GM10266 (cell line): ENCODE measurements around the gene ICAM1.
"Not testable (repeated sequence)": the region's sequence is repeated elsewhere in the genome, so short reads cannot be mapped to it uniquely, and the experiment has no call there.

Experiments used
- DNase-seq: peaks from one replicate; pipeline ENCODE4 v3.0.0; 2012; ENCODE audit errors: extremely low spot score
- TF ChIP-seq, protein P1 (sequence below): IDR thresholded peaks from 2 replicates; pipeline ENCODE4 v1.5.1; 2012; ENCODE audit warnings: mild to moderate bottlenecking, low read depth; ENCODE audit not compliant: control insufficient read depth, insufficient read depth; ENCODE audit errors: missing control alignments

The ICAM1 gene

DNA sequence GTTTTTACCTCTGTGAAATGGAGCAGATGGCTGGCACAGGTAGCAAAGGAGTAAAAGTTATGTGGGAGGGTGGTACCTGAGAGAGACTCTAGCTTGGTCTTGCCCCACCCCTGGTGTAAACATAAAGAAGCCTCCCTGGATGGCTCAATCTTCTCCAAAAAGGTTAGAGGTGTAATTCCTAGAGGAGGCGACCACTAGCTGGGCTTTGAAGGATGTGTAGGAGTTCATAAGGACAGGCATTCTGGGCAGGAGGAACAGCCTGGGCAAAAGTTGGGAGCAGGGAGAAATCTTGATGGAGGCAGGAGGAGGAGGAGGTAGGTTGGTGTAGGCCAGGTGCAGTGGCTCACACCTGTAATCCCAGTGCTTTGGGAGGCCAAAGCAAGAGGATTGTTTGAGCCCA lies 8.0 kb downstream of the ICAM1 start:
- TF ChIP-seq, protein P1, sequence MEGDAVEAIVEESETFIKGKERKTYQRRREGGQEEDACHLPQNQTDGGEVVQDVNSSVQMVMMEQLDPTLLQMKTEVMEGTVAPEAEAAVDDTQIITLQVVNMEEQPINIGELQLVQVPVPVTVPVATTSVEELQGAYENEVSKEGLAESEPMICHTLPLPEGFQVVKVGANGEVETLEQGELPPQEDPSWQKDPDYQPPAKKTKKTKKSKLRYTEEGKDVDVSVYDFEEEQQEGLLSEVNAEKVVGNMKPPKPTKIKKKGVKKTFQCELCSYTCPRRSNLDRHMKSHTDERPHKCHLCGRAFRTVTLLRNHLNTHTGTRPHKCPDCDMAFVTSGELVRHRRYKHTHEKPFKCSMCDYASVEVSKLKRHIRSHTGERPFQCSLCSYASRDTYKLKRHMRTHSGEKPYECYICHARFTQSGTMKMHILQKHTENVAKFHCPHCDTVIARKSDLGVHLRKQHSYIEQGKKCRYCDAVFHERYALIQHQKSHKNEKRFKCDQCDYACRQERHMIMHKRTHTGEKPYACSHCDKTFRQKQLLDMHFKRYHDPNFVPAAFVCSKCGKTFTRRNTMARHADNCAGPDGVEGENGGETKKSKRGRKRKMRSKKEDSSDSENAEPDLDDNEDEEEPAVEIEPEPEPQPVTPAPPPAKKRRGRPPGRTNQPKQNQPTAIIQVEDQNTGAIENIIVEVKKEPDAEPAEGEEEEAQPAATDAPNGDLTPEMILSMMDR: no peak

DNA sequence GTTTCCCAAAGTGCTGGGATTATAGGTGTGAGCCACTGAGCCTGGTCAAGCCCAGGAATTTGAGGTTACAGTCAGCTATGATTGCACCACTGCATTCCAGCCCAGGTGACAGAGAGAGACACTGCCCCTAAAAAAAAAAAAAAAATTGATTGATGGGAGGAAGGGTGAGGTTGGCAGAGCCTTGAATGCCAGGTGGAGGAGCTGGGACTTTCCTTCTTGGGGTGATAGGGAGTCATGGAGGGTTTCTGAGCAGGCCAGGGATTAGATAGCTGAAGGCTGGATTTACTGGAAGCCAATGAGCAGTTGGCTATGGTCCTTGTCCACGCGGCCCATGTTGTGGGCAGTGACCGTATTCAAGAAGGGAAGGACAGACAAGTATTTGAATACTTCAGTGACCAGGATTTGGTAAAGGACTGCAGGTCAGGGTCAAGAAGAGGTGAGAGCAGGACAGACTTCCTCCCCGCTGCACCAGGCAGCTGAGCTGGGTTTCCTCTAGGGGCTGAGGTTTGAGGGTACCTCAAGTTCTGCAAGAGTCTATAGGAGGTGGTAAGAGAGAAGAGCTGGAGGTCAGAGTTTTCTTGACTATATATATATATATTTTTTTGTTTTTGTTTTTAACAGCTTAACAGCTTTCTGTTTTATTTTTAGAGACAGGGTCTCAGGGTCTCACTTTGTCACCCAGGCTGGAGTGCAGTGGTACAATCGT lies 9.0 kb downstream of the ICAM1 start:
- DNase-seq: no peak

More for the DNA sequence above, 8.0 kb downstream of the ICAM1 start:
- no peak for DNase-seq

DNA sequence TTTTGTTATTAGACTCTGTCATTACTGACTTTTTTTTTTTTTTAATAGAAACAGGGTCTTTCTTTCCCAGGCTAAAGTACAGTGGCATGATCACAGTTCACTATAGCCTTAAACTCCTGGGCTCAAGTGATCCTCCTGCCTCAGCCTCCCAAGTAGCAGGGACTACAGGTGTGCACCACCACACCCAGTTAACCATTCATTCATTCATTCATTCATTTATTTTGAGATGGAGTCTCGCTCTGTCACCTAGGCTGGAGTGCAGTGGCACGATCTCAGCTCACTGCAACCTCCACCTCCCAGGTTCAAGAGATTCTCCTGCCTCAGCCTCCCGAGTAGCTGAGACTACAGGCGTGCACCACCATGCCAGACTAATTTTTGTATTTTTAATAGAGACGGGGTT lies 11.1 kb downstream of the ICAM1 start:
- not testable (repeated sequence) for DNase-seq

More for the DNA sequence above, 9.0 kb downstream of the ICAM1 start:
- TF ChIP-seq, protein P1: no peak

DNA sequence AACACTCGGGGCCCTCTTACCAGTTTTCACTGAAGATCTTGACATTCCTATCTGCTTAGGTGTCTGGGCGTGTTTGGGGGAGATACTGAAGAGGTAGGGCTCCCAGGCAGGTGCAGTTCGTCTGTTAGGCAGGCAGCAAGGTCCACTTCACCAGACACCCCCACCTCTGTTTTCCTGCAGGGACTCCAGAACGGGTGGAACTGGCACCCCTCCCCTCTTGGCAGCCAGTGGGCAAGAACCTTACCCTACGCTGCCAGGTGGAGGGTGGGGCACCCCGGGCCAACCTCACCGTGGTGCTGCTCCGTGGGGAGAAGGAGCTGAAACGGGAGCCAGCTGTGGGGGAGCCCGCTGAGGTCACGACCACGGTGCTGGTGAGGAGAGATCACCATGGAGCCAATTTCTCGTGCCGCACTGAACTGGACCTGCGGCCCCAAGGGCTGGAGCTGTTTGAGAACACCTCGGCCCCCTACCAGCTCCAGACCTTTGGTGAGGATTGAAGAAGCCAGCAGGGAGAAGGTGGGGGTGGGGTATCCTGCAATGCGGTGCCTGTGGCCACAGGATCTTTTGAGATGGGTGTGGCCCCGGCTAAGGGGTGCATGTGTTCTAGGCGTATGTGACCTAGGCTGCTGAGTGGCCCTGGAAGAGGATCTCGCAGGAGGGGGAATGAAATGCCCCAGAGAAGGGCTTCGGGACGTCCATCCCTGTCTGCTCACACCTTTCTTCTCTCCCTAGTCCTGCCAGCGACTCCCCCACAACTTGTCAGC lies 12.6 kb downstream of the ICAM1 start:
- TF ChIP-seq, protein P1: no peak
- no peak for DNase-seq

DNA sequence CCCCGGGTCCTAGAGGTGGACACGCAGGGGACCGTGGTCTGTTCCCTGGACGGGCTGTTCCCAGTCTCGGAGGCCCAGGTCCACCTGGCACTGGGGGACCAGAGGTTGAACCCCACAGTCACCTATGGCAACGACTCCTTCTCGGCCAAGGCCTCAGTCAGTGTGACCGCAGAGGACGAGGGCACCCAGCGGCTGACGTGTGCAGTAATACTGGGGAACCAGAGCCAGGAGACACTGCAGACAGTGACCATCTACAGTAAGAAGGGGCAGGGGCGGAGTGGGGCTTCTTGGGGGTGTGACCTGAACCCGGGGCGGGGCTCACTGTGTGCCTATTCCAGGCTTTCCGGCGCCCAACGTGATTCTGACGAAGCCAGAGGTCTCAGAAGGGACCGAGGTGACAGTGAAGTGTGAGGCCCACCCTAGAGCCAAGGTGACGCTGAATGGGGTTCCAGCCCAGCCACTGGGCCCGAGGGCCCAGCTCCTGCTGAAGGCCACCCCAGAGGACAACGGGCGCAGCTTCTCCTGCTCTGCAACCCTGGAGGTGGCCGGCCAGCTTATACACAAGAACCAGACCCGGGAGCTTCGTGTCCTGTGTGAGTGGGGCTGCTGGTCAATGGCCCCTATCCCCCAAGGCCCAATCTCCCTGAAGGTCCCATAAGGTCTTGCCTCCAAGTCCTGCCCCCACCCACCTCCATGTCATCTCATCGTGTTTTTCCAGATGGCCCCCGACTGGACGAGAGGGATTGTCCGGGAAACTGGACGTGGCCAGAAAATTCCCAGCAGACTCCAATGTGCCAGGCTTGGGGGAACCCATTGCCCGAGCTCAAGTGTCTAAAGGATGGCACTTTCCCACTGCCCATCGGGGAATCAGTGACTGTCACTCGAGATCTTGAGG lies 13.4 kb downstream of the ICAM1 start:
- TF ChIP-seq, protein P1: no peak
- DNase-seq: no peak

DNA sequence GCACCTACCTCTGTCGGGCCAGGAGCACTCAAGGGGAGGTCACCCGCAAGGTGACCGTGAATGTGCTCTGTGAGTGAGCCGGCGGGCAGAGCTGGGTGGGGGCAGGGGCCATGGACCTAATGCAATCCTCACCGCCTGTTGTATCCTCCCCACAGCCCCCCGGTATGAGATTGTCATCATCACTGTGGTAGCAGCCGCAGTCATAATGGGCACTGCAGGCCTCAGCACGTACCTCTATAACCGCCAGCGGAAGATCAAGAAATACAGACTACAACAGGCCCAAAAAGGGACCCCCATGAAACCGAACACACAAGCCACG lies 14.0 kb downstream of the ICAM1 start:
- TF ChIP-seq, protein P1: no peak
- no peak for DNase-seq

DNA sequence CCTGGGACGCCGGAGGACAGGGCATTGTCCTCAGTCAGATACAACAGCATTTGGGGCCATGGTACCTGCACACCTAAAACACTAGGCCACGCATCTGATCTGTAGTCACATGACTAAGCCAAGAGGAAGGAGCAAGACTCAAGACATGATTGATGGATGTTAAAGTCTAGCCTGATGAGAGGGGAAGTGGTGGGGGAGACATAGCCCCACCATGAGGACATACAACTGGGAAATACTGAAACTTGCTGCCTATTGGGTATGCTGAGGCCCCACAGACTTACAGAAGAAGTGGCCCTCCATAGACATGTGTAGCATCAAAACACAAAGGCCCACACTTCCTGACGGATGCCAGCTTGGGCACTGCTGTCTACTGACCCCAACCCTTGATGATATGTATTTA lies 14.5 kb downstream of the ICAM1 start:
- DNase-seq: no peak

More for the DNA sequence above, 14.5 kb downstream of the ICAM1 start:
- TF ChIP-seq, protein P1: no peak
